ENCODE data around the gene HSBP1.

HSBP1 gene

GRCh38 chr16:83779886-83780285, 27.9 kb upstream of the HSBP1 start:
- no peak overlapping the region for H3K9ac ChIP-seq (ENCODE audit: low read depth in 1 of 2, low read length in 2 of 2)
- H3K9me3 ChIP-seq (ENCODE audit: control insufficient read depth in 1 of 2, low read length in 2 of 2), result no peaks in the 10 kb centered on the region
- no peaks in the 10 kb centered on the region for H3K4me1 ChIP-seq (ENCODE audit: control insufficient read depth in 1 of 2, insufficient read depth in 2 of 2, low read length in 2 of 2)
- no peaks in the 10 kb centered on the region for H3K27me3 ChIP-seq (ENCODE audit: control insufficient read depth in 1 of 2, insufficient read depth in 2 of 2, low read length in 2 of 2)
- no peak overlapping the region for H3K4me3 ChIP-seq (ENCODE audit: low read depth in 1 of 2, low read length in 2 of 2)
- H3K36me3 ChIP-seq (ENCODE audit: control insufficient read depth in 1 of 2, insufficient read depth in 2 of 2, low read length in 2 of 2), result no peaks in the 10 kb centered on the region
- H3K27ac ChIP-seq (ENCODE audit: low read depth, low read length), result no peak overlapping the region

GRCh38 chr16:83785455-83785854, 22.3 kb upstream of the HSBP1 start:
- Histone ChIP-seq H3K4me3 (ENCODE audit: low read depth in 1 of 2, low read length in 2 of 2) (no peak overlapping the region), H3K4me1 (ENCODE audit: control insufficient read depth in 1 of 2, insufficient read depth in 2 of 2, low read length in 2 of 2) (no peaks in the 10 kb centered on the region), H3K27ac (ENCODE audit: low read depth, low read length) (no peak overlapping the region), H3K36me3 (ENCODE audit: control insufficient read depth in 1 of 2, insufficient read depth in 2 of 2, low read length in 2 of 2) (no peaks in the 10 kb centered on the region), H3K9ac (ENCODE audit: low read depth in 1 of 2, low read length in 2 of 2) (no peak overlapping the region), H3K9me3 (ENCODE audit: control insufficient read depth in 1 of 2, low read length in 2 of 2) (no peaks in the 10 kb centered on the region), H3K27me3 (ENCODE audit: control insufficient read depth in 1 of 2, insufficient read depth in 2 of 2, low read length in 2 of 2) (no peaks in the 10 kb centered on the region)

GRCh38 chr16:83789642-83790401, 18.0 kb upstream of the HSBP1 start:
- H3K4me1 ChIP-seq (ENCODE audit: control insufficient read depth in 1 of 2, insufficient read depth in 2 of 2, low read length in 2 of 2), result no peaks in the 10 kb centered on the region
- H3K27ac ChIP-seq (ENCODE audit: low read depth, low read length), result no peak overlapping the region
- no peak overlapping the region for H3K4me3 ChIP-seq (ENCODE audit: low read depth in 1 of 2, low read length in 2 of 2)
- H3K9me3 ChIP-seq (ENCODE audit: control insufficient read depth in 1 of 2, low read length in 2 of 2), result no peaks in the 10 kb centered on the region
- H3K27me3 ChIP-seq (ENCODE audit: control insufficient read depth in 1 of 2, insufficient read depth in 2 of 2, low read length in 2 of 2), result no peaks in the 10 kb centered on the region
- H3K9ac ChIP-seq (ENCODE audit: low read depth in 1 of 2, low read length in 2 of 2), result no peak overlapping the region
- no peaks in the 10 kb centered on the region for H3K36me3 ChIP-seq (ENCODE audit: control insufficient read depth in 1 of 2, insufficient read depth in 2 of 2, low read length in 2 of 2)

- Histone ChIP-seq H3K36me3 (ENCODE audit: control insufficient read depth in 1 of 2, insufficient read depth in 2 of 2, low read length in 2 of 2) (no peaks in the 10 kb centered on the region), H3K27me3 (ENCODE audit: control insufficient read depth in 1 of 2, insufficient read depth in 2 of 2, low read length in 2 of 2) (no peaks in the 10 kb centered on the region), H3K9ac (ENCODE audit: low read depth in 1 of 2, low read length in 2 of 2) (no peak overlapping the region), H3K4me1 (ENCODE audit: control insufficient read depth in 1 of 2, insufficient read depth in 2 of 2, low read length in 2 of 2) (no peaks in the 10 kb centered on the region), H3K4me3 (ENCODE audit: low read depth in 1 of 2, low read length in 2 of 2) (no peak overlapping the region), H3K27ac (ENCODE audit: low read depth, low read length) (no peak overlapping the region), H3K9me3 (ENCODE audit: control insufficient read depth in 1 of 2, low read length in 2 of 2) (no peaks in the 10 kb centered on the region)
These were observed 15.9 kb upstream of the HSBP1 start for GRCh38 chr16:83791916-83792315.

GRCh38 chr16:83792391-83792790, 15.4 kb upstream of the HSBP1 start:
- no peaks in the 10 kb centered on the region for H3K4me1 ChIP-seq (ENCODE audit: control insufficient read depth in 1 of 2, insufficient read depth in 2 of 2, low read length in 2 of 2)
- no peak overlapping the region for H3K4me3 ChIP-seq (ENCODE audit: low read depth in 1 of 2, low read length in 2 of 2)
- H3K36me3 ChIP-seq (ENCODE audit: control insufficient read depth in 1 of 2, insufficient read depth in 2 of 2, low read length in 2 of 2), result no peaks in the 10 kb centered on the region
- no peak overlapping the region for H3K27ac ChIP-seq (ENCODE audit: low read depth, low read length)
- no peaks in the 10 kb centered on the region for H3K9me3 ChIP-seq (ENCODE audit: control insufficient read depth in 1 of 2, low read length in 2 of 2)
- no peaks in the 10 kb centered on the region for H3K27me3 ChIP-seq (ENCODE audit: control insufficient read depth in 1 of 2, insufficient read depth in 2 of 2, low read length in 2 of 2)
- H3K9ac ChIP-seq (ENCODE audit: low read depth in 1 of 2, low read length in 2 of 2), result no peak overlapping the region

- Histone ChIP-seq H3K9me3 (ENCODE audit: control insufficient read depth in 1 of 2, low read length in 2 of 2) (no peaks in the 10 kb centered on the region), H3K4me3 (ENCODE audit: low read depth in 1 of 2, low read length in 2 of 2) (no peak overlapping the region), H3K36me3 (ENCODE audit: control insufficient read depth in 1 of 2, insufficient read depth in 2 of 2, low read length in 2 of 2) (no peaks in the 10 kb centered on the region), H3K27ac (ENCODE audit: low read depth, low read length) (no peak overlapping the region), H3K4me1 (ENCODE audit: control insufficient read depth in 1 of 2, insufficient read depth in 2 of 2, low read length in 2 of 2) (no peaks in the 10 kb centered on the region), H3K27me3 (ENCODE audit: control insufficient read depth in 1 of 2, insufficient read depth in 2 of 2, low read length in 2 of 2) (no peaks in the 10 kb centered on the region), H3K9ac (ENCODE audit: low read depth in 1 of 2, low read length in 2 of 2) (no peak overlapping the region)
These were observed 14.6 kb upstream of the HSBP1 start for GRCh38 chr16:83793179-83793578.

GRCh38 chr16:83794860-83795554, 12.8 kb upstream of the HSBP1 start:
- no peaks in the 10 kb centered on the region for H3K27me3 ChIP-seq (ENCODE audit: control insufficient read depth in 1 of 2, insufficient read depth in 2 of 2, low read length in 2 of 2)
- no peaks in the 10 kb centered on the region for H3K36me3 ChIP-seq (ENCODE audit: control insufficient read depth in 1 of 2, insufficient read depth in 2 of 2, low read length in 2 of 2)
- H3K9me3 ChIP-seq (ENCODE audit: control insufficient read depth in 1 of 2, low read length in 2 of 2), result no peaks in the 10 kb centered on the region
- H3K4me1 ChIP-seq (ENCODE audit: control insufficient read depth in 1 of 2, insufficient read depth in 2 of 2, low read length in 2 of 2), result no peaks in the 10 kb centered on the region
- H3K9ac ChIP-seq (ENCODE audit: low read depth in 1 of 2, low read length in 2 of 2), result no peak overlapping the region
- no peak overlapping the region for H3K4me3 ChIP-seq (ENCODE audit: low read depth in 1 of 2, low read length in 2 of 2)
- no peak overlapping the region for H3K27ac ChIP-seq (ENCODE audit: low read depth, low read length)

DNA sequence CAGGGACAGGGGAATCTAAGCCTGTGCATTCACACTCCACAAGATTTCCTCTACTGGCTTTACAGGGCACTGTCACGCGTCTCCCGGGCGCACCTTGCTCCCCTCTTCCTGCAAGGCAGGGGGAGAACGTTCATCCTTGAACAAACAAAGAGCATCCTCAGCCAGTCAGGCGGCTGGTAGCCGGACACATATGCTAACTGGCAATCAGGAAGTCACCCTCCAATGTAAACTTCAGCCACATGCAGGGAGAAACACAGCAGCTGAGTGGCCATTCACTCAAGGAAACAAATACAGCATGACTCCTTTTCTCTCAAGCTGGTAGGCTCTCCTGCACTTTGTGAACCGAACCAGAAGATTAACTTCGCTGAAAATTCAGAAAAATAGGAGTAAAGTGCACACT, 10.8 kb upstream of the HSBP1 start:
- Histone ChIP-seq H3K4me1 (ENCODE audit: control insufficient read depth in 1 of 2, insufficient read depth in 2 of 2, low read length in 2 of 2) (peaks cover 0 to under 1% of the 10 kb centered on the region in 2 donors), H3K36me3 (ENCODE audit: control insufficient read depth in 1 of 2, insufficient read depth in 2 of 2, low read length in 2 of 2) (no peaks in the 10 kb centered on the region), H3K9me3 (ENCODE audit: control insufficient read depth in 1 of 2, low read length in 2 of 2) (no peaks in the 10 kb centered on the region), H3K27me3 (ENCODE audit: control insufficient read depth in 1 of 2, insufficient read depth in 2 of 2, low read length in 2 of 2) (no peaks in the 10 kb centered on the region), H3K4me3 (ENCODE audit: low read depth in 1 of 2, low read length in 2 of 2) (no peak overlapping the region), H3K27ac (ENCODE audit: low read depth, low read length) (no peak overlapping the region), H3K9ac (ENCODE audit: low read depth in 1 of 2, low read length in 2 of 2) (no peak overlapping the region)

- Histone ChIP-seq H3K4me1 (ENCODE audit: control insufficient read depth in 1 of 2, insufficient read depth in 2 of 2, low read length in 2 of 2) (peaks cover 0 to 3% of the 10 kb centered on the region in 2 donors), H3K4me3 (ENCODE audit: low read depth in 1 of 2, low read length in 2 of 2) (no peak overlapping the region), H3K9me3 (ENCODE audit: control insufficient read depth in 1 of 2, low read length in 2 of 2) (no peaks in the 10 kb centered on the region), H3K9ac (ENCODE audit: low read depth in 1 of 2, low read length in 2 of 2) (no peak overlapping the region), H3K27me3 (ENCODE audit: control insufficient read depth in 1 of 2, insufficient read depth in 2 of 2, low read length in 2 of 2) (no peaks in the 10 kb centered on the region), H3K36me3 (ENCODE audit: control insufficient read depth in 1 of 2, insufficient read depth in 2 of 2, low read length in 2 of 2) (no peaks in the 10 kb centered on the region), H3K27ac (ENCODE audit: low read depth, low read length) (no peak overlapping the region)
These were observed 8.4 kb upstream of the HSBP1 start for GRCh38 chr16:83799336-83799735.

GRCh38 chr16:83802135-83802534, 5.6 kb upstream of the HSBP1 start:
- no peaks in the 10 kb centered on the region for H3K9me3 ChIP-seq (ENCODE audit: control insufficient read depth in 1 of 2, low read length in 2 of 2)
- H3K4me1 ChIP-seq (ENCODE audit: control insufficient read depth in 1 of 2, insufficient read depth in 2 of 2, low read length in 2 of 2), result peaks cover under 1 to 5% of the 10 kb centered on the region in 2 donors
- H3K9ac ChIP-seq (ENCODE audit: low read depth in 1 of 2, low read length in 2 of 2), result peak overlapping the region in 1 of 2 donors; percentile 50
- peak overlapping the region; percentile 34 to 57 for H3K4me3 ChIP-seq (ENCODE audit: low read depth in 1 of 2, low read length in 2 of 2)
- no peaks in the 10 kb centered on the region for H3K27me3 ChIP-seq (ENCODE audit: control insufficient read depth in 1 of 2, insufficient read depth in 2 of 2, low read length in 2 of 2)
- H3K27ac ChIP-seq (ENCODE audit: low read depth, low read length), result peak overlapping the region; percentile 74
- H3K36me3 ChIP-seq (ENCODE audit: control insufficient read depth in 1 of 2, insufficient read depth in 2 of 2, low read length in 2 of 2), result no peaks in the 10 kb centered on the region
